ENCODE data around the gene FAM107A. TPM values are rescaled to one million over a fixed set of nuclear protein-coding genes. Genes with fewer than 3 reads are reported as not detected.

Gene FAM107A
- total RNA-seq, 1 experiment from 2014 or later, result not detected

GRCh38 chr3:58564456-58565160, 12.6 kb downstream of the FAM107A start:
- TF ChIP-seq EZH2 (IDR thresholded peaks at IDR 0.05; ENCODE audit: borderline replicate concordance, low read depth, low read length, poor library complexity, severe bottlenecking), result no peak
- no peak for TF ChIP-seq CTCF (conservative IDR thresholded peaks at IDR 0.05; ENCODE audit: low read depth, low read length)
- DNase-seq (ENCODE audit: low spot score), result no peak
- intact Hi-C loops (cut with micrococcal nuclease; ENCODE audit: unreplicated experiment), result no loop called here
- H3K4me3 ChIP-seq (ENCODE audit: low read depth, low read length, poor library complexity, severe bottlenecking), result no peak overlapping the region
- BruUV-seq (replicated peaks), result no TSS peak
- H3K9me3 ChIP-seq (ENCODE audit: low read depth, low read length, poor library complexity, severe bottlenecking), result no peaks in the 10 kb centered on the region
- ChIA-PET POLR2A (ENCODE audit: low non-redundant PET) (no interaction called here), CTCF (interaction anchor here (0.5 kb wide), 1 partner anchor 247 kb away, joined by 4 read pairs; no protein-coding TSS in a partner anchor)
- no peaks in the 10 kb centered on the region for H3K4me1 ChIP-seq (ENCODE audit: insufficient read depth, low read length, poor library complexity, severe bottlenecking)
- H3K27ac ChIP-seq (ENCODE audit: low read depth, low read length, poor library complexity, severe bottlenecking), result no peak overlapping the region
- H3K27me3 ChIP-seq (replicated peaks; ENCODE audit: insufficient read depth, low read depth, low read length, poor library complexity), result no peaks in the 10 kb centered on the region
- no peaks in the 10 kb centered on the region for H3K36me3 ChIP-seq (ENCODE audit: insufficient read depth, low read length, poor library complexity, severe bottlenecking)

GRCh38 chr3:58564054-58564453, 13.1 kb downstream of the FAM107A start:
- Histone ChIP-seq H3K4me3 (ENCODE audit: low read depth, low read length, poor library complexity, severe bottlenecking) (no peak overlapping the region), H3K4me1 (ENCODE audit: insufficient read depth, low read length, poor library complexity, severe bottlenecking) (no peaks in the 10 kb centered on the region), H3K36me3 (ENCODE audit: insufficient read depth, low read length, poor library complexity, severe bottlenecking) (no peaks in the 10 kb centered on the region), H3K9me3 (ENCODE audit: low read depth, low read length, poor library complexity, severe bottlenecking) (no peaks in the 10 kb centered on the region), H3K27ac (ENCODE audit: low read depth, low read length, poor library complexity, severe bottlenecking) (no peak overlapping the region), H3K27me3 (replicated peaks; ENCODE audit: insufficient read depth, low read depth, low read length, poor library complexity) (no peaks in the 10 kb centered on the region)
- DNase-seq (ENCODE audit: low spot score), result no peak
- no TSS peak for BruUV-seq (replicated peaks)
- intact Hi-C loops (cut with micrococcal nuclease; ENCODE audit: unreplicated experiment), result no loop called here
- TF ChIP-seq EZH2 (IDR thresholded peaks at IDR 0.05; ENCODE audit: borderline replicate concordance, low read depth, low read length, poor library complexity, severe bottlenecking) (no peak), CTCF (conservative IDR thresholded peaks at IDR 0.05; ENCODE audit: low read depth, low read length) (no peak)
- ChIA-PET CTCF (no interaction called here), POLR2A (ENCODE audit: low non-redundant PET) (interaction anchor here (0.6 kb wide), 1 partner anchor 19 kb away, joined by 12 read pairs; no protein-coding TSS in a partner anchor)

- H3K27ac ChIP-seq (ENCODE audit: low read depth, low read length, poor library complexity, severe bottlenecking), result no peak overlapping the region
- no peaks in the 10 kb centered on the region for H3K4me1 ChIP-seq (ENCODE audit: insufficient read depth, low read length, poor library complexity, severe bottlenecking)
- H3K4me3 ChIP-seq (ENCODE audit: low read depth, low read length, poor library complexity, severe bottlenecking), result no peak overlapping the region
- ChIA-PET CTCF (no interaction called here), POLR2A (ENCODE audit: low non-redundant PET) (interaction anchor here (0.6 kb wide), 1 partner anchor 20 kb away, joined by 12 read pairs; no protein-coding TSS in a partner anchor)
- no peak for DNase-seq (ENCODE audit: low spot score)
- TF ChIP-seq CTCF (conservative IDR thresholded peaks at IDR 0.05; ENCODE audit: low read depth, low read length), result no peak
- no peak for TF ChIP-seq EZH2 (IDR thresholded peaks at IDR 0.05; ENCODE audit: borderline replicate concordance, low read depth, low read length, poor library complexity, severe bottlenecking)
- no peaks in the 10 kb centered on the region for H3K36me3 ChIP-seq (ENCODE audit: insufficient read depth, low read length, poor library complexity, severe bottlenecking)
- no TSS peak for BruUV-seq (replicated peaks)
- H3K9me3 ChIP-seq (ENCODE audit: low read depth, low read length, poor library complexity, severe bottlenecking), result no peaks in the 10 kb centered on the region
- no peaks in the 10 kb centered on the region for H3K27me3 ChIP-seq (replicated peaks; ENCODE audit: insufficient read depth, low read depth, low read length, poor library complexity)
- intact Hi-C loops (cut with micrococcal nuclease; ENCODE audit: unreplicated experiment), result no loop called here
Observed at GRCh38 chr3:58563386-58564035, 13.7 kb downstream of the FAM107A start.

Data from A673 (cell line).